DMS153 (cell line): ENCODE measurements around the gene ANO3.

ENCODE experiments used
- DNase-seq: peaks from one replicate; lab custom pipeline; 2025; lab: John Stamatoyannopoulos, UW

The ANO3 gene

DNA sequence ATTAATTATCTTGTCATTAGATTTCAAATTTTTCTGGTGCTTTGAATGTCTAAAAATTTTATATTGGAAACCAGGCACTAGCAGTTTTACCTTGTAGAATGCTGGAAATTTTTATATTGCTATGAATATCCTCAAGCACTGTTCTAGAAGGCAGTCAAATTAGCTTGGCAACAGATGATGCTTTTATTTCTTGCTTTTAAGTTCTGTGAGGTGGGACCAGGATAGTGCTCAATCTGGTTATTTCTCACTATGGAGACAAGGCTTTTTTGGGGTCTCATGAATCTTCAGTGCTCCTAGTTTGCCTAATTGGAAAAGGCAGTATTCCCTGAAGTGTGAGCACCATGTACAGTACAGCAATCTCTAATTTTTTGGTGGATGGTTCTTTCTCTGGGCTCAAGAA is 27.1 kb downstream of the ANO3 start:
- no peak for DNase-seq

- no peak for DNase-seq
These were observed 33.4 kb downstream of the ANO3 start for GRCh38 chr11:26365284-26365683.

DNA sequence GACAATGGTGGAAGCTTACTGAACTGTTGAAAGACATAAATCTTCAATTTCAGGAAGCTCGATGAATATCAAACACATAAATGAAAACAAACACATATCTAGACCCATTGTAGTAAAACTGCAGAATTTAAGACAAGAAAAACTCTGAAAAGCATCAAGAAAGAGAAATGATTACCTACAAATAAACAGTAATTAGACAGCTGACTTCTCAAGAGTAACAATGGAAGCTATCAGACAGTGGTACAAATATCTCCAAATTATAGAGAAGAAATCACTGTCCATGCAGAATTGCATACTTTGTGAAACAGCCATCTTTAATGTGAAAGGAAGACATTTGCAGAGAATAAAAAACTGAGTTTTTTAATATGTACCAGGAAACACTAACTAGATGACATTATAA is 45.7 kb downstream of the ANO3 start:
- DNase-seq = no peak

DNA sequence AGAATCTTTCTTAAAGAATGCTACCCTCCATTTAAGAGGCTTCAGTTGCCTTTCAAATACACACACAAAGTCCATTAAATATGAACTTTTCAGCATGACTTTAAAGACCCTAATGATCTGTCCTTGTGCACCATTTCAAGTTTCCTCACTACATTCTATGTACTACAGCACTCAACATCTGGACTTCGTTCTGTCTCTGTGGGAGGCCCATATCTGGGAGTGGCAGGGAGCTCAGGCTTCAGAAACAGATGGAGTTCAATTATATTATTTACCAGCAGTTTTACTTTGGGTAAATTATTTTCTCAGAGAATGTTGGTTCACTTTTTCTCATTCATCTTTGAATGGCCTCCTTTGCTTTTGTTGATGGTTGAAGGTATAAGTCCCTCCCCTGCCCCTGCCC is 67.4 kb downstream of the ANO3 start:
- DNase-seq = no peak

DNA sequence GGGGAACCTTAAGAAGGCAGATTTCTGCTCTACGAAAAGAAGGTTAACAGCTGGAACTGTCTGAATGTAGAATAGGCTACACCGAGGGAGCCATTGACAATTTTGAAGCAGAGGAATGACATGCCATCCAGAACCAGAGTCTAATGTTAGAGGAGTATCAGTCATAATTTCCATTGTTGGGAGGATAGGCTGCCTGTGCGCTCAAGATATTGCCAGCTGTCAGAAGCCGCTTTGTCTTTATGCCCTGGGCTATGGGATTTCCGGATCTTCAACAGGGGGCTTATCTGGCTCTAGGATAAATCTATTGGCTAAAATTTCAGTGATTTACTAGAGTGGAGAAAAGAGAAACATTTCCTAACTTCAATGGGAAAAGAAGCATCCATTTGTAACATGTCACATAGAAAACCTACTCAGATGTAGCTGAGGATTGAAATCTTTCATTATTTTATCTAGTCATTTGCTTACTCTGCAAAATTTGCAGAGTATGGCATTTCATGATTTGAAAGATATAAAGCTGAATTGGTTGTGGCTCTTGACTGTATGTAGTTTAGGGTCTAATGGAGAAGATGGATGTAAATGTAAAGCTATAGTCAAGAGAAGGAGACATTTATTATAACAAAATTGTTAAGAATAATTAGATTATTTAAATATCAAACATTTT is 78.9 kb downstream of the ANO3 start:
- DNase-seq = no peak

- no peak for DNase-seq
These were observed 81.0 kb downstream of the ANO3 start for GRCh38 chr11:26412955-26413354.

DNA sequence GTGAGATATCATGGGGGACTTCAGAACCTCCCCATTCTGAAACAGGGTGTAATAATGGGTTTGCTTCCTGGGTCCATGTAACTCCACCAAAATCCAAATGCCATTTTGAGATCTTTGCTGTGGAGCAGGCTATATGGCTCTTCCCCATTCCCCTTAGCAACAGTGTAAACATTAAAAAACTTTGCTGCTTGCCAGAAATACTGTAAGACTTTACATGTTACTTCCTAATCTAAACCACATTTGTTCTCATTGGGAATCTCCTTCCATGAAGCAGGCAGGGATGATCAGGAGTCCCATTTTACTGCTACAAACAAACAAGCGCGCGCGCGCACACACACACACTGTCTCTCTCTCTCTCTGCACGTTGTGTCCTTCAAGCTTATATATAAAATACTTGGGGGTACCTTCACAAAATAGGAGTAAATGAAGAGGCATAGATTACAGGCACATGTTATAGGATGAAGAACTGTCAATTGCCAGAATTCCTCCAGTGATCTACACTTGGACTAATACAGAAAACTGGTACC is 86.5 kb downstream of the ANO3 start:
- no peak for DNase-seq

DNA sequence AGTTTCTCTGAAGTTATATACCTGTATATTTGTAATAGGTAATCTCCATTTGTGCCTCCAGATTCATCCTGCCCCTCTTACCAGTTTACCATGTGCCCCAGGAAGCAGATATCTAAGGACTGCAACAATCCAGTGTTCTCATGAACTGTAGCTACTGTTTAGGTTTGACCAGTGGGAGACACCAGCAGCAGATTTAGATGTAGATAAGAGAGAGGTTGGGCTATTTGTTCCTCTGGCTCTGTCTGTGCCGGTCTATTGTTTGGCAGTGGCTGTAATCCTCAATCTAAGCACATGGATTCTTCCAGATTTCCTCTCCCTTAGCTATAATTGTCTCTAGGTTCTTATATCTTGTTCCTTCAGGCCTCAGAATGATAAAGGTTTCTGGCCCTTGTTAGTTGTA is 88.4 kb downstream of the ANO3 start:
- no peak for DNase-seq

DNA sequence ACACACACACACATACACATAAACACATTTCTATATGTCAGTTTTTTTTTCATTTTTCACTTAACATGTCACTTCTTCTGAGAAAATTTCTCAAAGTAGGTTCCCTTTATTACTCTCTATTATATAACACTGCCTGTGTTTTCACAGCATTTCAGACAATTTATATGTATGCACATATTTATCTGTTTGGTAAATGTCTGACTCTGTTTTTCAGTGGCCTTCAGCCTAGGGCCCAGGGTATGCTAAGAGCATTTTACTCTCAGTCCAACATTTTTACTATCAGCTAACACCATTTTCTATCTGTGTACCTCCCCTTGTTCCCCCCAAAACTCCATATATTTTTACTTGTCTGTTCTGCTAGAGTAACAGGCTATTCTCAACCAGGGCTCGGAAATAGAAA is 92.3 kb downstream of the ANO3 start:
- no peak for DNase-seq

DNA sequence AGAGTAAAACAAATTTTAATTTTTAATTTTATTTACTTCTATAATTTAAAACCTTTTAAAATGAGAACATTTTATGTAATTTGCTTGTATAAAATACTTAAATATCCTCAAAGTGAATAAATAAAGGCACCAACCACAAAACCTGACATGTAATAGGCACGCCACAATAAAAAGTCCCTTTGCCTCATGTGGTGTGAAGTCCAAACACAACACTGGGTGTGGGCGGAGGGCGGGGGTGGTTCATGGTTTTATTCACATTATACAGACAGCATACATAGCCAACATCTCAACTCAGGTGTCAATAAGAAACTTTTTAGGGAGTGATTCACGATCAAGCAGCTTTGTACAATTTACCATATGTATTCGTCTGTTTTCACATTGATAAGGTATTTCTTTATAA is 107.9 kb downstream of the ANO3 start:
- DNase-seq = no peak

GRCh38 chr11:26442131-26442530 is 110.2 kb downstream of the ANO3 start:
- DNase-seq = no peak

DNA sequence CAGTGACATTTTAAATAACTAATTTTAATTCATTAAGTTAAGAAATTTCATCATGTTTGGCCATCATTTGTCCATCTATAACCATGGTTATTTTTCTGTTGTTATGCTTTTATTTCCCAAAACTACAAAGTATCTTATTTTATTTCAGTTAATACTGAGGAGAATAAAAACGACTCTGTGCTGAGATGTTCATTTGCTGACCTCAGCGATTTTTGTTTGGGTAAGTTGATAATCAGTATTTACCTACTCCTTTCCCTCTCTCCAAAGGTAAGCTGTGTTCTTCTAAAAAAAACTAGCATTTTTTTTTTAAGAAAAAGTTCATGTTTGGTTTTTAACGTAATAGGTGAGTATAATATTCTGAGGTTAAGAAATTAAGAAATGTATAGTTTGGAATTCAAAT is 111.7 kb downstream of the ANO3 start:
- no peak for DNase-seq

GRCh38 chr11:26457636-26458035 is 125.7 kb downstream of the ANO3 start:
- no peak for DNase-seq

DNA sequence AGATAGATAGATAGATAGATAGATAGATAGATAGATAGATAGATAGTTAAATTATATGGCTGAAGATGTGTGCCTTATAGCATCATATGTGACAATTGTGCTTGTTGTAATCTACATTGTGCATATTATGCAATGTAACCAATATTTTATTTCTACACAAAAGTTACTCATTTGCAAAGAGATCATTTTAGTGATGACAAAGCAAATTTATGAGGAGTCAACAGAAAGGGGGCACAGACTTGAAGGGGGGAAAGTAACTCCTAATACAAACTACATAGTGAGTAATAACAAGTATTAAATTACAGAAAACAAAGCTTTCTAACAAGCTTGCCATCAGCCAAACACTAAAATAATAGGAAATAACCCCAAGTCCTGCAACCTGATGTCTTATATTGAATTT is 133.3 kb downstream of the ANO3 start:
- no peak for DNase-seq

DNA sequence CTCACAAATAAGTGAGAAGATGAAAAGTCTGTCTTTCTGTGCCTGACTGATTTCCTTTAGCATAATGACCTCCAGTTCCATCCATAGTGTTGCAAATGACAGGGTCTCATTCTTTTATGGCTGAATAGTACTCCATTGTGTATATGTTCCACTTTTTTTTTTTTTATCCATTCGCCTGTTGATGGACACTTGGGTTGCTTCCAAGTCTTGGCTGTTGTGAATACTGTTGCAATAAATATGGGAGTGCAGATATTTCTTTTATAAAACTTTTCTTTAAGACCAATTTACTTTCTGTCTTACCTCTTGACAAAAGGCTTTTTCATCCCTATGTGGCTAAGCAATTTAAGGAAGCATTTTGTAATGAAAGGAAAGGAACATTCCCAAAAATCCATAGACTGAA is 135.6 kb downstream of the ANO3 start:
- no peak for DNase-seq

- DNase-seq = no peak
These were observed 139.1 kb downstream of the ANO3 start for GRCh38 chr11:26470992-26471391.

DNA sequence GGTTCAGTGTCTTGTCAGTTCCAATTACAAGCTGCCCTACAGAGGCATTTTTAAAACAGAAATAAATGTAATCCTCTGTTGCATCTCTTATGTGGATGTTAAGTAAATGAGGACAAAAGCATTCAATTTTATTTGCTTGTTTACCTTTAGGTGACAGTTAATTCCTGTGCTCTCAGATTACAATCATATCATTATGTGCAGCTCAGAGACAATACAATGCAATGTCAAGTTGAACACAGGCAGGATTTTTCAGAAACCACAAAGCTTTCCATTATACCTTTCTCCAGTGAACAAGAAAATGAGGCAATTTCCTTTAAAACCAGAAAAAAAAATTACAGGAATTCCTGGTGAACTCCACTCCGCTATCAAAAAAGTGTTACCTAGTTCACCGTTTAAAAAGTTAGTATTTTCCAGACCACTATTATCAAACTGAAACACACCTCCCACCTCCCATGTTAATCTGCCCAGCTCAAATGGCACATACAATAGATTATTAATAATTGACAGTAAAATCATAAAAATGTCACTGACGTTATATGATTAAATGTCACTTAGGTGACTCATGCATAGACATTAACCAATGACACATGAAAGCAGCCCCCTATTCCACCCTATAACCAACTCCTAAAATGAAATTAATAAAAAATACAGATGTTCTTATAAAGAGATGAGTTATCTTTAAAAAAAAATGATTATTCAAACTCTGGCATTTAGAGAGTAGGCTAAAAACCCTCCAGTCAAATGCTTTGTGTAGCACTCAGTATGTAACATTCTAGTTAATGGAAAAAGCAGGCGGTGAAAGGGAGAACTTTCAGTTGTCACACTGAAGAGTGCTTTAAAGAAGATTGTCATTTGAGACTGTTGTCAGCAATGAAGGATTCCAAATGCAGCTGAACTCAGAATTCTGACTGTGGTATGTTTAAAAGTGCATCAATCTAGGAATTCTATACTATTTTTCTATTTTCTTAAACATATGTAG is 141.6 kb downstream of the ANO3 start:
- DNase-seq = no peak

- no peak for DNase-seq
These were observed 142.5 kb downstream of the ANO3 start for GRCh38 chr11:26474401-26474800.

DNA sequence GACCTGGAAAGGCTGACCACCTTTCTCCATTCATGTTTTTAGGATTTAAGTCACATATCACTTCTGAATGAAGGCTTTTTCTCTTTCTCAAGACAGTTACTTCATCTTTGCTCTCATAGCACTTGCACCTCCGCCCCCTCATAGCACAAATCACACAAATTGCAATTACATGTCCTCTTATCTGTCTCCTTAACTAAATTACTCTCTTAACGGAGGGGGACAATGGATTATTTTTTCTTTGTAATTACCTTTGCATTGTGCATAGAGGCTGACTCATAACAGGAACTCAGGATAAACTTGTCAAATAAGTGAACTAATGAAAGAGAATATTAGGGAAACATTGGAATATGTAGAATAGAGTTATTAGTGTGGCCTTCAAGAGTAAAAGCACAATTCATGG is 145.5 kb downstream of the ANO3 start:
- no peak for DNase-seq

DNA sequence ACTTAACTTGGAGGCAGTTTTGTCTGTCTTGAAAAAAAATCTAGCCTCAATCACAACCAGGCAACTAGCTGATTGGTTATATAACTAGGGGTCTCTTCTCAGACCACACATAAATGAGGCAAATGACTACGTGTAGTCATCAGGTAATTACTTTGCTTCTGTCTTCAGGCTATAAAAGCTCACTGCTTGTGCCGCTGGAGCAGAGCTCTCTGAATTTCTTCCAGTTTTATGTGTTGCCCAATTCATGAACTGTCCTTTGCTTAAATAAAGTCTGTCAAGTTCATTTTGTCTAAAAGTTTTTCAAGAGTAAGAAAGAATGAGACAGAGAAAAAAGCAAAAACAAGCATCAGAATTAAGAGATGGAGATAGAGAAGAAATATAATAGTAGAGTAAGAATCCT is 146.8 kb downstream of the ANO3 start:
- DNase-seq = no peak

- DNase-seq = no peak
These were observed 148.1 kb downstream of the ANO3 start for GRCh38 chr11:26480041-26480440.

DNA sequence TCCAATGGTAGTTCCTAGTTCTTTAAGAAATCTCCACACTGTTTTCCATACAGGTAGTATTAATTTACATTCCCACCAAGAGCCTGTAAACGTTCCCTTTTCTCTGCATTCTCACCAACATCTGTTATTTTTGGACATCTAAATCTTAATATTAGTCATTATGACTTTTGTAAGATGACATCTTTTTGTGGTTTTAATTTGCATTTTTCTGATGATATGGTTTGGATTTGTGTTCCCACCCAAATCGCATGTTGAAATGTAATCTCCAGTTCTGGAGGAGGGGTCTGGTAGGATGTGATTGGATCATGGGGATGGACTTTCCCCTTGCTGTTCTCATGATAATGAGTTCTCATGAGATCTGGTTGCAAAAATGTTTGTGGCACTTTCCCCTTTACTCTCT is 151.2 kb downstream of the ANO3 start:
- DNase-seq = no peak

DNA sequence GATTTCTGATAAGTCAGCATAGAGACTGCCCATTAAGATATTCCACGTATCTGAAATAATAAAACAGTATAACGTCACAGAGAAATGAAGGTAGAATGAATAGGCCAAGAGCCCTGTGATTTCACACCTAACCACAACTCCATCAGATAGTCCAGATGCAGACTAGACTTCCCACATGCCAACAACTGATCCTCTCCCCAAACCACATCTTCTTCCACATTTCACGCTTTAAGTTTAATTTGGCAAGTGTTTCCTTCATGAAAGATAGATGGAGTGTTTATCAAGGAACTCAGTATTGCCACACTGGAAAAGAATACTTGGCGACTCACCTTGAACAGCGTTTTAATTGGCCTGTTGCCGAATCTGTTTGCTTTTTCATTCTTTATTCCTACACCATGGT is 158.6 kb downstream of the ANO3 start:
- DNase-seq = no peak
